Lung (tissue), 12 donors: ENCODE data around the gene AGBL3. TPM values are rescaled to one million over a fixed set of nuclear protein-coding genes. Genes with fewer than 3 reads are reported as not detected.
A peak's percentile ranks its signal among the peaks of the same experiment; 100 is the strongest.

Experiments used
- ATAC-seq: fragments of 200-7000 bp; cut with Tn5 transposase; one replicate; pipeline ENCODE4 v1.9.1; 2020; ENCODE audit warnings: moderate number of reproducible peaks; ENCODE audit not compliant: insufficient read depth, low FRiP score
- DNase-seq, 3 donors: peaks; one replicate each; pipeline ENCODE4 v3.0.0-alpha.2; 2013 to 2017
- H3K27ac ChIP-seq, 2 donors: one replicate each; pipeline ENCODE4 v1.5.1; 2013; ENCODE audit warnings: mild to moderate bottlenecking in 2 of 2, moderate library complexity in 2 of 2, control low read depth in 1 of 2, inconsistent platforms in 1 of 2, low read depth in 1 of 2, low read length in 1 of 2
- H3K27me3 ChIP-seq, 3 donors: one replicate each; pipeline ENCODE4 v1.5.1; 2013; ENCODE audit warnings: low read length in 2 of 3; ENCODE audit not compliant: control insufficient read depth in 3 of 3, insufficient read depth in 3 of 3
- H3K36me3 ChIP-seq, 4 donors: one replicate each; pipeline ENCODE4 v1.5.1; 2013; ENCODE audit warnings: low read length in 4 of 4, mild to moderate bottlenecking in 1 of 4, moderate library complexity in 1 of 4; ENCODE audit not compliant: control insufficient read depth in 4 of 4, insufficient read depth in 4 of 4
- H3K4me1 ChIP-seq, 5 donors: one replicate each; pipeline ENCODE4 v1.5.1; 2013; ENCODE audit warnings: low read length in 5 of 5, mild to moderate bottlenecking in 2 of 5, moderate library complexity in 1 of 5; ENCODE audit not compliant: control insufficient read depth in 5 of 5, insufficient read depth in 5 of 5
- H3K4me3 ChIP-seq: one replicate; pipeline ENCODE4 v1.5.1; 2013; ENCODE audit warnings: mild to moderate bottlenecking, control low read depth, moderate library complexity
- H3K9ac ChIP-seq, 2 donors: one replicate each; pipeline ENCODE4 v1.5.1; 2013; ENCODE audit warnings: low read length in 2 of 2, control low read depth in 1 of 2; ENCODE audit not compliant: insufficient read depth in 1 of 2
- H3K9me3 ChIP-seq, 4 donors: one replicate each; pipeline ENCODE4 v1.5.1; 2013; ENCODE audit warnings: low read length in 3 of 4, mild to moderate bottlenecking in 1 of 4, moderate library complexity in 1 of 4; ENCODE audit not compliant: control insufficient read depth in 4 of 4, insufficient read depth in 3 of 4
- WGBS, 2 donors: extraction: QIAGEN DNeasy Blood & Tissue Kit; methylation state at CpG; one replicate each; pipeline ENCODE4 v1.1.7; 2013; 5-methylcytosine and 5-hydroxymethylcytosine counted together
- polyA plus RNA-seq, 2 donors: library from polyadenylated mRNA; stranded (reverse); fragments of 200-250 nt; gene quantifications; one replicate each; pipeline ENCODE4 v1.2.1, GENCODE V29; 2013
- total RNA-seq, 2 donors: library from RNA; depleted of rRNA in 1 of 2; stranded (reverse); fragments of >200 nt in 1 of 2; gene quantifications; one replicate each; pipeline ENCODE4 v1.2.1, GENCODE V29; 2014 to 2021
- TF ChIP-seq, protein P1 (sequence below): IDR thresholded peaks from 2 replicates; pipeline ENCODE4 v1.5.1; 2012; ENCODE audit warnings: mild to moderate bottlenecking; ENCODE audit errors: control extremely low read depth, extremely low read depth
- donor health status: control.
- donor health status: control.
- donor health status: Bipolar disorder and iron deficiency.
- donor health status: healthy.
- donor health status: DM: yes; HTN: yes; CAD: no.

The AGBL3 gene
- total and polyA plus RNA-seq, 4 donors: 1.3 to 5.2 (median 2.8) TPM

DNA sequence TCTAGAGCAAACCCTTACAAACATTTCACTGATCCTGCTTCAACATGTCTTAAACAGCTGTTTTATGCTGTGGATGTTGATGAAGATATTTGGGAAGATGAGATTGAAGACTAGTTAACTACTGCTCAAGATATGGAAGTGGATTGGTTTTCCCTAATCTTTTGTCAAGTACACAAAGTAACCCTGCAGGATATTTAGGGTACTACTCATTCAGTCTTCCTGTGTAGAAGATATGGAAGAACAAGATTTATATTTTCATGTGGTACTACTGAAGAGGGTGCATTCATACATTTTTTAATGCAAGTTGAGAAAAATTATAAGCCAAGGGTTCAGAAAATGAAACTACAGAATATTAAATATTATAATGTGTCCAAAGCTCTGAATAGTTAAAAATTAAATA is 143.3 kb downstream of the AGBL3 start:
- Histone ChIP-seq H3K4me1 (peaks cover 0 to 4% (median 0%) of the 10 kb centered on the region in 5 donors), H3K36me3 (no peaks in the 10 kb centered on the region), H3K9me3 (no peaks in the 10 kb centered on the region), H3K27me3 (no peaks in the 10 kb centered on the region), H3K4me3 (no peak overlapping the region), H3K27ac (no peak overlapping the region), H3K9ac (no peak overlapping the region)
- no peak for ATAC-seq
- TF ChIP-seq, protein P1, sequence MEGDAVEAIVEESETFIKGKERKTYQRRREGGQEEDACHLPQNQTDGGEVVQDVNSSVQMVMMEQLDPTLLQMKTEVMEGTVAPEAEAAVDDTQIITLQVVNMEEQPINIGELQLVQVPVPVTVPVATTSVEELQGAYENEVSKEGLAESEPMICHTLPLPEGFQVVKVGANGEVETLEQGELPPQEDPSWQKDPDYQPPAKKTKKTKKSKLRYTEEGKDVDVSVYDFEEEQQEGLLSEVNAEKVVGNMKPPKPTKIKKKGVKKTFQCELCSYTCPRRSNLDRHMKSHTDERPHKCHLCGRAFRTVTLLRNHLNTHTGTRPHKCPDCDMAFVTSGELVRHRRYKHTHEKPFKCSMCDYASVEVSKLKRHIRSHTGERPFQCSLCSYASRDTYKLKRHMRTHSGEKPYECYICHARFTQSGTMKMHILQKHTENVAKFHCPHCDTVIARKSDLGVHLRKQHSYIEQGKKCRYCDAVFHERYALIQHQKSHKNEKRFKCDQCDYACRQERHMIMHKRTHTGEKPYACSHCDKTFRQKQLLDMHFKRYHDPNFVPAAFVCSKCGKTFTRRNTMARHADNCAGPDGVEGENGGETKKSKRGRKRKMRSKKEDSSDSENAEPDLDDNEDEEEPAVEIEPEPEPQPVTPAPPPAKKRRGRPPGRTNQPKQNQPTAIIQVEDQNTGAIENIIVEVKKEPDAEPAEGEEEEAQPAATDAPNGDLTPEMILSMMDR: no peak
- DNase-seq: no peak

DNA sequence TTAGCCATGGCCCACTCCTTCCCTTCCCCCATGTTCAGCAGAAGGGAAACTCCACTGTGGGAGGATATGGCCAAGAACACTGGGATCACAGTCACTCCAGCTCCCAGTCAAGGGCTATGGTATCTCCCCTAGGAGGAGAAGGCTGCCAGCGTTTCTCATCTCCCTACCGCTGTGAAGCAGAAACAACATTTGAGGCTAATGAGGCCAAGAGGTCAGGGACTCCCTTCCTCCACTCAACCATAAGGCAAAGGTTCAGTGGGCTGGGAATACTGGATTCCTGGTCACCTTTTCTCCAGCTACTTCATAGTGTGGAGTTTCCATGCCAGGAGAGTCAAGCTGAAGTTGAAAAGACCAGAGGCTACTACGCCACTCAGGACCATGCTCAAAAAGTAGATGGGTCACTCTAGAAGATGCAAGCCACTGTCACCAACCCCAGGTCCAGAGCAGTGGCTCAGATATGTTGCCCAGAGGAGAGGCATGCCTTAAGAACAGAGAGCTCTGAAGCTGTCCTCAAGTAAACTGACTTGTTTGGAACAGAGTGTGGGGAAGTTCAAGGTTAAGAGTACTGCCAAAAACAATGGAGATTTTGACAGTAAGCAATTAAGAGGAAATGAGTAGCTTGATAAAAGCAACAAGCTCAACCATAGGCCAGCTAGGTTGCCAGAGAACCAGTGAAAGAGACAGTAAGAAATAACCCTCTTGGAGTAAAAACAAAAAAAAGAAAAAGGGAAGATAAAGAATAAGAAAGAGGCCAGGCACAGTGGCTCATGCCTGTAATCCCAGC is 157.8 kb downstream of the AGBL3 start:
- Histone ChIP-seq H3K4me3 (no peak overlapping the region), H3K27me3 (no peaks in the 10 kb centered on the region), H3K4me1 (peaks cover 0 to 3% (median 2%) of the 10 kb centered on the region in 5 donors), H3K9ac (no peak overlapping the region), H3K9me3 (no peaks in the 10 kb centered on the region), H3K36me3 (no peaks in the 10 kb centered on the region), H3K27ac (peak overlapping the region in 1 of 2 donors; percentile 79)
- ATAC-seq (no peak), DNase-seq (no peak)
- 78 to 93% methylated on average over 3 of the region's 3 CpGs for WGBS, 2 donors
- TF ChIP-seq, protein P1: no peak

DNA sequence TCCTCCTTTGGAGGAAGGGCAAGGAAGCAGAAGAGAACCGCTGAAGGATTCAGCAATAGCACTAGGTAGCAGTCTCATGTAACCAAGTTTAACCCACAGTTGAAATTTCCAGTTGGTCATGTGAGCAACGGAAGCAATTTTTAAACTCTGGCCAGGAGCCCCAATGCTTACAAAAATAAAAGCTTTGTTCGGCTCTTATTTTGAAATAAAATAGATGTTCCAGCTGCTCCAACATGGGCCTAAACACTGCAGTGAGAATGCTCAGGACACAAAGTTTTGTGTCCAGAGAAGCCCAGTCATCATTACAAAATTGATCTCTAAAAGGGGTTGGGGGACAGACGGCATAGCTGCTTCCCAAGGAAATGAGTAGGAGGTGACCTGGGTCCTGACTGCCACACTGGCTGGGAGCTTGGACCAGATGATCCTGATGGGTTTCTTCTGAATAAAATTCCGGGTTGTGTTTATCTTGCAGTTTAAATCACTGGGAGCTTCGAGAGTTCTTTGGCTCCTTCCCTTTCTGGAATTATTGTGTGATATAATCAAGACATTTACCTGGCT is 161.1 kb downstream of the AGBL3 start:
- peak overlapping the region in 1 of 2 donors; percentile 72 for H3K9ac ChIP-seq
- DNase-seq: peak in 2 of 3 donors; percentile 68 to 70

More for the DNA sequence above, 161.1 kb downstream of the AGBL3 start:
- WGBS, 2 donors: 8 to 10% methylated on average over 6 of the region's 6 CpGs
- Histone ChIP-seq H3K9me3 (no peaks in the 10 kb centered on the region), H3K27ac (peak overlapping the region; percentile 92 to 95), H3K27me3 (no peaks in the 10 kb centered on the region), H3K4me3 (peak overlapping the region; percentile 57), H3K4me1 (peaks cover 0 to 15% (median 11%) of the 10 kb centered on the region in 5 donors), H3K36me3 (no peaks in the 10 kb centered on the region)
- TF ChIP-seq, protein P1: no peak
- ATAC-seq: no peak
